Aorta (tissue), 5 donors: ENCODE measurements around the gene FMNL2. TPM values are rescaled to one million over a fixed set of nuclear protein-coding genes. Genes with fewer than 3 reads are reported as not detected.

ENCODE experiments used
- ATAC-seq: fragments of 200-7000 bp; cut with Tn5 transposase; one replicate; pipeline ENCODE4 v1.9.1; 2022; ENCODE audit warnings: moderate library complexity; ENCODE audit not compliant: low FRiP score
- DNase-seq, 2 donors: peaks; one replicate each; pipeline ENCODE4 v3.0.0-alpha.2; 2020
- H3K27ac ChIP-seq, 2 donors: one replicate each; pipeline ENCODE4 v1.5.1; 2013; ENCODE audit warnings: low read length in 2 of 2, mild to moderate bottlenecking in 2 of 2, moderate library complexity in 2 of 2, control low read depth in 1 of 2, inconsistent platforms in 1 of 2, low read depth in 1 of 2
- H3K27me3 ChIP-seq, 2 donors: one replicate each; pipeline ENCODE4 v1.6.1; 2013; ENCODE audit warnings: control low read depth in 1 of 2, low read length in 1 of 2, mild to moderate bottlenecking in 1 of 2, moderate library complexity in 1 of 2; ENCODE audit not compliant: insufficient read depth in 2 of 2, control insufficient read depth in 1 of 2
- H3K36me3 ChIP-seq, 2 donors: one replicate each; pipeline ENCODE4 v1.6.1; 2013; ENCODE audit warnings: control low read depth in 1 of 2, low read length in 1 of 2, mild to moderate bottlenecking in 1 of 2; ENCODE audit not compliant: insufficient read depth in 2 of 2, control insufficient read depth in 1 of 2
- H3K4me1 ChIP-seq, 2 donors: one replicate each; pipeline ENCODE4 v1.6.1; 2013; ENCODE audit warnings: low read length in 2 of 2, control low read depth in 1 of 2, mild to moderate bottlenecking in 1 of 2, moderate library complexity in 1 of 2; ENCODE audit not compliant: insufficient read depth in 2 of 2, control insufficient read depth in 1 of 2
- H3K4me3 ChIP-seq, 2 donors: one replicate each; pipeline ENCODE4 v1.5.1; 2013; ENCODE audit warnings: low read length in 2 of 2, control low read depth in 1 of 2, mild to moderate bottlenecking in 1 of 2
- H3K9me3 ChIP-seq: one replicate; pipeline ENCODE4 v1.6.1; 2013; ENCODE audit warnings: mild to moderate bottlenecking, low read length; ENCODE audit not compliant: control insufficient read depth
- WGBS, 2 donors: extraction: QIAGEN DNeasy Blood & Tissue Kit; methylation state at CpG; one replicate each; pipeline ENCODE4 v1.1.7; 2013; 5-methylcytosine and 5-hydroxymethylcytosine counted together
- intact Hi-C, 2 donors: fragments of 100-400 bp; cut with DNase I; formaldehyde crosslinking; loops; one replicate each; pipeline versions ENCODE4 v1.14.2 to v1.15.0; 2022
- polyA plus RNA-seq, 2 donors: library from polyadenylated mRNA; stranded (reverse); fragments of 200-250 nt; gene quantifications; one replicate each; pipeline ENCODE4 v1.2.3, GENCODE V29; 2013
- total RNA-seq, 2 donors: library from RNA; stranded (reverse); fragmentation: NEBNext Ultra II Directional; extraction: Animal tissue kit (Norgen Biotek cat#: 25700); gene quantifications; one replicate each; pipeline ENCODE4 v1.2.1, GENCODE V29; 2021
- donor health status: healthy with polysubstance abuse.
- donor health status: Bipolar disorder and iron deficiency.
- donor health status: DM: no; HTN: no; CAD: no.
- donor health status: DM: no; HTN: no; CAD: no.
- donor health status: DM: yes; HTN: yes; CAD: no.

The FMNL2 gene
- total and polyA plus RNA-seq, 4 donors: 10.7 to 55.1 (median 33.7) TPM

DNA sequence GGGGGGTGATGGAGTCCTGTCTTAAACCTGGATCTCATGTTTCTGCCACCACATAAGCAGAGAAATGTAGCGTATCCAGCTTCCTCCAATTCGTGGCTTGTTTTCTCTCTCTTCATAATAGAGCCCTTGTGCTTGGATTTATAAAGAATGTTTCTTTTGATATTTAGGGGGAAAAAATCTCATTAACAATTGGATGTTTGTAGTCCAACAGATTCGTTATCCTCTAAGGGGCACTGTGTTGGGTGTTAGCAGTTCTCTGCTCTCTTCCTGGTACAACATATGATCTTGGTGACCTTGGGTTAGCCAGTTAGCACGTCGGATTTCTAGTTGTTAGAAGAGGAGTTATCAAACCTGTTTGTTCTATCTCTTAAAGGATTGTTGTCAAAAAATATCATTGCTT lies 127.8 kb downstream of the FMNL2 start:
- H3K27me3 ChIP-seq: no peaks in the 10 kb centered on the region
- peaks cover 7 to 22% of the 10 kb centered on the region in 2 donors for H3K4me1 ChIP-seq
- intact Hi-C loops: no loop called here
- ATAC-seq (no peak), DNase-seq (no peak)
- H3K4me3 ChIP-seq: no peak overlapping the region
- WGBS, 2 donors: 92 to 93% methylated on average over 5 of the region's 5 CpGs
- no peaks in the 10 kb centered on the region for H3K36me3 ChIP-seq
- no peak overlapping the region for H3K27ac ChIP-seq
- no peaks in the 10 kb centered on the region for H3K9me3 ChIP-seq

DNA sequence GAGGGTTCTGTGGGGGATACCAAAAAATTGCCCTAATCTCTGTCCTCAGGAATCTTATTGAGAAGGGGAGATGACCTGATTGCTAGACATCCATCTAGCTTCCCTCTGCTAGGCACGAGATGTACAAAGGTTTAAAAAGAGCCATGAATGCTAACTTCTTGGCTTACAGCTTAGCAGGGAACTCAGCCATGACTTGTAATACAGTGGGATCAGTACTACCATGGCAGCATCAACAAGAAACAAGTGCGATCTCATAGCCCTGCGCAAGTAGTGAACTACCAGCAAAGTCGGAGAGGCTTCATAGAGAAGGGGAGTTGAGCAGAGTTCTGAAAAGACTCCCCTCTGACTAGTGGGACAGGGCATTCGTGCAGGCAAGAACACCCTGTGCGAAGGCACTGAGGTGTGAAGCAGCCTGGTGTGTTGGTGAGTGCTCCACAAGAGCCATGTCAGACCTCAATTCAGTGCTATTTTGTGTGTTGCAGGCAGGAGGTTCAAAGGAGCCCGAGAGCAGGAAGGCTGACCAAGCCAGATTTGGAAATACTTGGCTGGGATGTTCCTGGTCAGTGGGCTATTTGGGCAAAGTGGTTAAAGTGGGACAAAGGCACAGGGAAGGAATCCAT lies 130.0 kb downstream of the FMNL2 start:
- no peaks in the 10 kb centered on the region for H3K27me3 ChIP-seq
- DNase-seq: no peak
- no peaks in the 10 kb centered on the region for H3K36me3 ChIP-seq
- intact Hi-C loops: no loop called here
- H3K4me3 ChIP-seq: no peak overlapping the region
- peaks cover 9 to 22% of the 10 kb centered on the region in 2 donors for H3K4me1 ChIP-seq
- H3K27ac ChIP-seq: peak overlapping the region in 1 of 2 donors; percentile 8
- ATAC-seq: no peak
- WGBS, 2 donors: 60 to 68% methylated on average over 7 of the region's 7 CpGs
- H3K9me3 ChIP-seq: no peaks in the 10 kb centered on the region

DNA sequence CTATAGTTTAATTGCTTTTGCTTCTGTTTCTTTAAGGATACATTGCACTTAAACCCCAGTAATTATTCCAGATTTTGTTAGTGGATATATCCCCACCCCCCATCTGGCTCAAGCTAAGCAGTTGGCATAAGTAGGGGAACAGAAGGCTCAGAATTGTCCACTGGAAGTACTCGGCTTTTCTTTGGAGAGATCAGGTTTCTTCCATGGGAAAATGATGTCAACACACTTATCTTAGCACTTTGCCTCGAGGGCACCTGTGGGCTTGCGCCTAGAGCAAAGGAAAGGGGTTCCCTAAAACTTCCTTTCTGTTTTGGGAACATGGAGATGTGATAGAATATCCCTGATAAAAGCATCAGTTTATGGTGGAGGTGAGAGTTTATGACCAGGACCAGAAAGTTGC lies 130.6 kb downstream of the FMNL2 start:
- no peaks in the 10 kb centered on the region for H3K36me3 ChIP-seq
- intact Hi-C loops: no loop called here
- H3K4me1 ChIP-seq: peaks cover 9 to 23% of the 10 kb centered on the region in 2 donors
- no peaks in the 10 kb centered on the region for H3K27me3 ChIP-seq
- no peak overlapping the region for H3K4me3 ChIP-seq
- ATAC-seq (no peak), DNase-seq (no peak)
- H3K9me3 ChIP-seq: no peaks in the 10 kb centered on the region
- H3K27ac ChIP-seq: no peak overlapping the region
- WGBS, 2 donors: 22 to 30% methylated on average over 3 of the region's 3 CpGs

DNA sequence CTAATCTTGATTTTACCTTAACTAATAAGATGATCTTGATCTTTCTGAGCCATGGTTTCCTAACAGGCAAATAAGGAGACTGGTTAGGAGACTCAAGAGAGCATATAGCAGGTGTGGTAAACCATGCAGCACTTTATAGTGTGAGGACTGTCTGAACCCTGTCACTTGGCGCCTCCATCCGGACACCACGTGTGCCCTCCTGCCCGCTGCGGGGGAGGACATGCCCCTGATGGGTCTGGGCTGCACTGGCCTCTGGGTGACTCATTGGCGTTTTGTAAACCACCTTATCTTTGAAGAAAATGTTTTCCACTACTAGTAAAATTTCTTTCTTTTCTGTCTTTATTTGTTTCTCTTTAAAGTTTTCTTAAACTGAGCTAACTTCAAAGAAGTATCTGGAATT lies 131.1 kb downstream of the FMNL2 start:
- no peak for DNase-seq
- no peak for ATAC-seq
- Histone ChIP-seq H3K4me1 (peaks cover 9 to 27% of the 10 kb centered on the region in 2 donors), H3K27me3 (no peaks in the 10 kb centered on the region), H3K36me3 (no peaks in the 10 kb centered on the region), H3K27ac (no peak overlapping the region), H3K9me3 (no peaks in the 10 kb centered on the region), H3K4me3 (no peak overlapping the region)
- WGBS, 2 donors: 66 to 72% methylated on average over 6 of the region's 6 CpGs
- intact Hi-C loops: no loop called here

DNA sequence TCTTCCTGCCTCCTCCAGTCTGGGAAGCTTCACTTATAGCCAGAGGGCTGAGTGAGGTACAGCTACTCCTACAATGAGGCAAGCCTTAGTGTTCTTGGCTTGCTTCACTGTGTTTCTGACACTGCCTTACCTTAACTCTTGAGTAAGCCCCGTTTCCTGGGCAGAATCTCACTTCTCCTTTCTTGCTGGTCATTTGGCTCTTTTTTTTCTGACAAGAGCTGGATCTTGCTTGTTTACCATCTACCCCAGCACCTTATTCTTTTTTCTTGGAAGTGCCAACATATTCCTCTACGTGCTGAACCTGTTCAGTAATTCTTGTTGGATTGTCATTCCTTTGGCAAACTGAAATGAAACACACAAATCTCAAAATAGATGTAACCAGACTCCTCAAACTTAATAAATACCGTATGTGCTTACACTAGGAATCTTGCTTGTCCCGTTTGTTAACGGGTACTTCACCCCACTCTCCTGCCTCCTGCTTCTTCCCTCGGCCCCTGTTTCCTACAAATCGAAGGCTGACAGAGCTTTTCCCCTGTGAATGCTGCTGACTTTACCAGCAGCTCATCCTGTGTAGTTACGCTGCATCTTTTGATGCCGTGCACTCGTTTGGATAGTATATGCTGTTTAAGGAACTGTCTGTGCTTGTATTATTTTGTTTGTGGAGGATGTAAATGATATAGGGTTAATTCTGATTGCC lies 132.2 kb downstream of the FMNL2 start:
- no peaks in the 10 kb centered on the region for H3K27me3 ChIP-seq
- no peak overlapping the region for H3K4me3 ChIP-seq
- H3K4me1 ChIP-seq: peaks cover 9 to 35% of the 10 kb centered on the region in 2 donors

DNA sequence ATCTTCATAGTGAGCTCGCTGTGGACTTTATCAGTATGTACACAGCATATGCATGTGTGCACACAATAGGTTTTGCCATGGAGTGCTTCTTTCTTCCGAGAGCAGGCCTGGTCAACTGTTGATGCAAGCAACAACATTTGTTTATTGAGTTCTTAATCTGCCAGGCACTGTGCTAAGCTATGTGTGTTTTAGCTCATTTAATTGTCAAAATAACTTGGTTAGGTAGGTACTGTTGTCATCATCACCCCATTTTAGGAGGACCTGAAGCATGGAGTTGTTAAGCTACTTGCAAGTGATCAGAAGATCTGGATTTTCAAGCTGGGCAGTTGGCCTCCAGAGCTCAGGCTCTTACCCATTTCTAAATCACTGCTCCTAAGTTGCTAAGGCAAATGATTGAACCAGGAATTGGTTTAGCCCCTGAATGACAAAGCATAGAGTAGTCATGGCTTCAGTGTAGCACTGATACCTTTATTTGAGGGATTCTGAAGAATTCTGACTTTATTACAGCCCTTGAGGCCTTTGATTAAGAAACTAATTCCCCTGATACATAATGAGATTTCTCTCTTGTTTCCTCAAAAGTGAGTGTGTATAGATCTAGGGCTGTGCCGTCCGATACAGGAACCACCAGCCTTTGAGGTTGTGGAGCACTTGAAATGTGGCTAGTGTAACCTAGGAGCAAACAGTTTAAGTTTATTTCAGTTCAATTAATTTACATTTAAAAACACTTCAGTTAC lies 132.9 kb downstream of the FMNL2 start:
- ATAC-seq (no peak), DNase-seq (no peak)
- Histone ChIP-seq H3K9me3 (no peaks in the 10 kb centered on the region), H3K4me1 (peaks cover 9 to 38% of the 10 kb centered on the region in 2 donors), H3K27ac (peak overlapping the region in 1 of 2 donors; percentile 21), H3K36me3 (no peaks in the 10 kb centered on the region), H3K27me3 (no peaks in the 10 kb centered on the region), H3K4me3 (no peak overlapping the region)
- intact Hi-C loops: no loop called here
- WGBS, 2 donors: 59 to 67% methylated on average over 4 of the region's 4 CpGs

More for the DNA sequence above, 132.2 kb downstream of the FMNL2 start:
- peak overlapping the region in 1 of 2 donors; percentile 29 for H3K27ac ChIP-seq
- no peak for DNase-seq
- no peaks in the 10 kb centered on the region for H3K36me3 ChIP-seq
- intact Hi-C loops: no loop called here
- 39 to 40% methylated on average over 10 of the region's 10 CpGs for WGBS, 2 donors
- no peaks in the 10 kb centered on the region for H3K9me3 ChIP-seq
- peak; percentile 44 for ATAC-seq

DNA sequence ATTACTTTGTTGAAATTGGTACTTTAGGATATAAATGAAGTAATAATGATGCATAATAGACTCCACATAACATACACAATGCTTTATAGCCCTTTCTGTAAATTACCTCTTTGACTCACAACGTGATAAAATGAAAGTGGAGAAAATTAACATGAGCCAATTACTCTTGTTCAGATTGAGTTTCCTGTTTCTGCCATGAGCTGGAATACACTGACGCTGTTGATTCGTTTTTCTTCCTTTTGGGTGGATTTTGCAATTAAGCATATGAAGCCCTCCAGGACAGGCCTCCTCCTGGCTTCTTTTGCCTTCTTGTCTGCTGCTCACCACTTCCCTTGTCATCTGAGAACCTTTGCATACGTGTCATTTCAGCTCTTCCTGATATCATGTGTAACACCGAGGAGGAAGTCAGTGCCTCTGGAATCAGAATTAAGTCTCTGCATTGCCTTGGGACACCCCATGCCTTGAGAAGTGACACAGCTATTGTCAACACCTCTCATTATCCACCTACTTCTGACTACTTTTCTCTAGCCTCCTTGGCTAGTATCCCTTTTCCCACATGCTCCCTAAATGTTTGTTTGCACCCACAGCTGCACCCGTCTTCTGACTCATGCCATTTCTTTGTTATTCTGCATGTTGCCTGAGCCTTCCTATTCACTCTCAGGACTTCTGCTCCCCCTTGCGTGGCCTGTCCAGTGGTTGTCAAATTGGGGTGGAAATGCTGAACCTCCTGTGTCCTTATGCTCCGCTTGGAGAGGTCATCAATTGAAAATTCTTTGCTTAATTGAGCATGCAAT lies 134.1 kb downstream of the FMNL2 start:
- Histone ChIP-seq H3K27ac (peak overlapping the region in 1 of 2 donors; percentile 52), H3K4me3 (no peak overlapping the region), H3K9me3 (no peaks in the 10 kb centered on the region), H3K36me3 (no peaks in the 10 kb centered on the region), H3K27me3 (no peaks in the 10 kb centered on the region), H3K4me1 (peaks cover 9 to 37% of the 10 kb centered on the region in 2 donors)
- 62 to 64% methylated on average over 8 of the region's 8 CpGs for WGBS, 2 donors
- intact Hi-C loops: no loop called here
- ATAC-seq: peak; percentile 4
- DNase-seq: no peak
